NCI-H2171 (cell line): Measurements from ENCODE around the gene IL1RL2.

Experiments
- DNase-seq: peaks from one replicate; lab custom pipeline; 2025; lab: John Stamatoyannopoulos, UW

Gene IL1RL2

DNA sequence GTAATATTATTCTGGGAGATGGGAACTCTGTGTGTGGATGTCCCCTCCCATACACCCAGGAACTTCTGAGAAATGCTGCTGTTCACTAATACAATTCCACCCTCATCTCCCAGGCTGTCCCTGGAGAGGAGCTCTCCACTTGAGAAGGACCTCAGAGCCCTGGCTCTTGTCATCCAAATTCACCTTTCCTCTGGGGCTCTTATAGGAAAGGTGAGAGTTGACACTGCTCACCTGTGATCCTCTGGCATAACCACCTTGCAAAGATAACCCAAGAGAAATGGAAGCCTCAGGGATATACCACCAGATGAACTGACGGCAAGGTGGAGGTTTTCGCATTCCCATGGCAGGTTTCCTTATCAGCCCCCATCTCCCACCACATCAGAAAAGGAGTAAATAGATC is 52.0 kb downstream of the IL1RL2 start:
- no peak for DNase-seq

- DNase-seq, result no peak
Observed at GRCh38 chr2:102239344-102239743, 52.5 kb downstream of the IL1RL2 start.

- peak; percentile 43 for DNase-seq
Observed at GRCh38 chr2:102240640-102241370, 54.0 kb downstream of the IL1RL2 start.

DNA sequence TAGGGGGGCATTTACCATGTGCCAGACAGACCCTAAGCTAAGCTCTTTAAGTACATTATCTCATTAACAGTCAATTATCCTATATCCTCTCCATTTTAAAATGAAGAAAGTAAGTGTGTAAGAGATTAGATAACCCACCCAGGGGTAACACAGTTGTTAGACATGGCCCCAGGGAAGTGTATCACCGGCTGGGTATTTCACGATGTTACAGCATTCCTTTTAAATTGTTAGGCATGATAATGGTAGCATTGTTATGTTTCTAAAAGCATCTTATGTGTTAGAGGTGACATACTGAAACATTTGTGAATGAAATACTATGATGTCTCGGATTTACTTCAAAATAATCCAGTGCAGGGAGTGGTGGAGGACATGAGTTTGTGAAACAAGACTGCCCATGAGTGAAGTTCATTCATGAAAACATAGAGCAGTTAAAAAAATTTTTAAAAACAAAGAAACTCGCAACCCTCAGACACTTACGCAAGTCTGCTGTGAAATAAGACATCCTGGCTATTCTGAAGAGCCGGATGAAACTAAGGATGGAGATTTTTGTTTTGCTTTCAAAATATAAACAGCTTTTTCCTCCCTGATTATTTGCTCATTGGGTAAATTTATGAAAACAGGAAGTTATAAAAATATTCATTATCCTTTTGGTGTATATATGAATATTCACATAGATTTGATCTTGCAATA is 54.9 kb downstream of the IL1RL2 start:
- DNase-seq, result no peak

GRCh38 chr2:102245266-102246151 is 58.7 kb downstream of the IL1RL2 start:
- no peak for DNase-seq

- no peak for DNase-seq
Observed at GRCh38 chr2:102250278-102250821, 63.5 kb downstream of the IL1RL2 start.

GRCh38 chr2:102251042-102251848 is 64.4 kb downstream of the IL1RL2 start:
- no peak for DNase-seq

GRCh38 chr2:102251849-102252203 is 65.0 kb downstream of the IL1RL2 start:
- no peak for DNase-seq

- DNase-seq, result no peak
Observed at GRCh38 chr2:102252236-102252635, 65.4 kb downstream of the IL1RL2 start.

DNA sequence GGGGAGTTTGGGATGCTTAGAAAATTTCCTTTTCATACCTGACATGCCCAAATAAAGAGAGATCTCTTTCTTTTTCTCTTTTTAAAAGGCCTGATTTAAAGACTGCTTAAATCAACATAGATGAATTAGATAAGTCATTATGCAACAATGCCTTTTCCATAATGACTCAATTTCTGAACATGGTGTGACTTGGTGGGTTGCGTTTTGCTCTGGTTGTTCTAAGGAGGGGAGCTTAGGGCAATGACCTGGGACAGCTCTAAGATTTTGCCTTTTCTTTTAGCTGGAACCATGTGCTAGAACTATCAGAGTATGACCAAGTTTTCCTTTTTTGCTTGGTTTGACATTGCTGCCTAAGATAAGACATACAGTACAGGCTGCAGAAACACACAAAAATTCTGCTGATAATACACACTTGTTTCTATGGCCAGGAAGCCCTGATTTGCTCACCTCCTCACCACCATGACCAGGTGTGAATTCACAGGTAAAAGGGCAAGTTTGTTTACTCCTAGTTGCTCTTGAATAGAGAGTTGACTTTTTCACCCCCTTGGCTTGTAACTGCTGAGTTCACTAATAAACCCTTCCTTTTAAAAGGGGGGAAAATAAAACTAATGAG is 66.4 kb downstream of the IL1RL2 start:
- no peak for DNase-seq

- no peak for DNase-seq
Observed at GRCh38 chr2:102253753-102254150, 66.9 kb downstream of the IL1RL2 start.

DNA sequence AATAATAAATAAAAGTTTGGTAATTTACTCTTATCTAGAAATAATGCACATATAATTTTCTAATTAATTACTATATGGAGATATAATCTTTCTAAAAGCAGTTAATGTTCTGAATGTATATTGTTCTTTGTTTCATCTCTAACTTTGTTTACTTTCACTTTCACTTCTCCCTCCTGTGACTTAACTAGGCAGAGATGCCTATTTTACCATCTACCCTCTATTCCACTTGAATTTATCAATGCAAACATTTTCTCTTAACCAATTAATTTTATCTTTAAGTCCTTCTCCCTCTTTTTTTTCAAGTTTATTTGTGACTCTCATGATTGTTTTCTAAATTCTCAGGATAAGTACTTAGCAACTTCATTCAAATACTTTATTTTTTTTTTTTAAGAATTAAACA is 69.5 kb downstream of the IL1RL2 start:
- no peak for DNase-seq

GRCh38 chr2:102256874-102257462 is 70.1 kb downstream of the IL1RL2 start:
- DNase-seq, result no peak

GRCh38 chr2:102258025-102258385 is 71.2 kb downstream of the IL1RL2 start:
- DNase-seq, result peak; percentile 31

DNA sequence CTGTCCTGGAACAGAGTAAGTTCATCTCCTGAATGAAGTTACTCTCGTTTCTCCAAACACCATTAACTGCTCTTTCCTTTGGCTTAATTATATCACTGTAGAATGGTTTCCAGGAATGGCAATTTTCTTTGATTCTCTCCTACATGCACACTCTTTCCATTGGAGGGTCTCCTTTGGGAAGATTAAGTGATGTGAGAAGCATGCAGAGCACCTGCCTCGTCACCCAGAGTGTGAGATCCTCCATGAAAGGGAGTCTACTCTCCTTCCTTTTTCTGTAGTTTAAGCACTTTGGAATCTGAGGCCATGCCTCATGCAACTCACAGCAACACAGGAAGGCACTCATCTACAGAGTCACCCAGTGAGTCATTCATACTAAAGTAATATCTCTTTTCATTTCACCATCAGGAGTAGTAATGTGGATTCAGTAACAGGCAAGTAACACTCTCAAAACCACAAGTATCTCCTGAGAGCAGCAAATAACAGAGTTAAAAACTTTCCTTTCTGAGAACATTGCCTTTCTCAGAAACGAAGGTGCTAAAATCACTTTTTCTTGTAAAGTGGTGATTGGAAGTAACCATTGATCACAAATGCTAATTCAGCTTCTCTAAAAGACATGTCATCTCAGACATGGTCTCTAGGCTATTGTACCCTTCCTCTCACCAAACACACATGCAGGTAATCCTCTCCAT is 71.7 kb downstream of the IL1RL2 start:
- DNase-seq, result no peak

GRCh38 chr2:102261467-102262135 is 74.8 kb downstream of the IL1RL2 start:
- DNase-seq, result no peak

- DNase-seq, result no peak
Observed at GRCh38 chr2:102262216-102263129, 75.7 kb downstream of the IL1RL2 start.

DNA sequence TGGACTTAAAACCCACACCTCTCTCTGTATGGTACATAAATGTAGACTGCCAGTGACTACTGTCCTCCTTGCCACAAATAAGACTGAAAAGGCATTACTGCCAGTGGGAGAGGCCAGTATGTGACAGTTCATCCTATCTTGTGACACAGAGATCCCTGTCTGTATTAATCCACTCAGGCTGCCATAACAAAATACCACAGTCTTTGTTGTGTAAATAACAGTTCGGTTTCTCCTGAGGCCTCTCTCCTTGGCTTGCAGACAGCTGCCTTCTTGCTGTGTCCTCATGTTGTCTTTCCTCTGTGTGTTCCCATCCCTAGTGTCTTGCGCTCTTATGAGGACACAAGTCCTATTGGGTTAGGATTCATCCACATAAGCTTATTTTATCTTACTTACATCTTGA is 78.1 kb downstream of the IL1RL2 start:
- DNase-seq, result no peak

DNA sequence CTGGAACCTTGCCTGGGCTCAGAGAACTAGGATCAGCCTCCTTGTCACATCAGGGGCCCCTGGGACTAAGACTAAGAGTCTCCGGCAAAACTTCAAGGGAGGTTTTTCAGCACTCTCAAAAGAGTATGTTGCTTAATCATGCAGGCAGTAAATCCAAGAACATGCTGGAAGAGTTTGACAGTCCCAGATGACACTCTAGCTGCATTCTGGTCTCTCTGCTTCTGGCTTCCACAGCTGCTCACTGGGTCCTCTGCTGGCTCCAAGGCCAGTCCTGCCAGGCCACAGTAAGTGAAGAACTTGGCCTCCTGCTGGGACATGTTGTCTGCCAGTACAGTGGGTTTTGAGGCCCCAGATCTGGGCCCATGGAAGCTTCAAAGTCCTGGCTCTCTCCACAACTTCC is 79.4 kb downstream of the IL1RL2 start:
- DNase-seq, result no peak
